ENCODE results near the gene CD7. TPM values are rescaled to one million over a fixed set of nuclear protein-coding genes. Genes with fewer than 3 reads are reported as not detected.

The CD7 gene
- total RNA-seq, 2 experiments from 2014 or later: 284 to 295 TPM

- CTCF ChIA-PET: interaction anchor here (0.7 to 7.7 kb wide), 8 partner anchors 12 to 52 kb away, joined by 3 to 49 read pairs (median 3); partner anchors contain the start of gene CD7
- POLR2A ChIA-PET: interaction anchor here (0.6 to 3.3 kb wide), 10 partner anchors 10 to 153 kb away, joined by 3 to 32 read pairs (median 4); partner anchors contain the start of genes CD7 and CSNK1D
Observed at GRCh38 chr17:82296511-82297279, 20.7 kb downstream of the CD7 start.

GRCh38 chr17:82295472-82295814 lies 22.0 kb downstream of the CD7 start:
- ChIA-PET CTCF (interaction anchor here (1.5 kb wide), 1 partner anchor 51 kb away, joined by 3 read pairs; no protein-coding TSS in a partner anchor), POLR2A (interaction anchor here (1.0 kb wide), 1 partner anchor 11 kb away, joined by 3 read pairs; no protein-coding TSS in a partner anchor)

GRCh38 chr17:82294064-82294773 lies 23.2 kb downstream of the CD7 start:
- POLR2A ChIA-PET: interaction anchor here (0.5 to 1.0 kb wide), 2 partner anchors 12 to 22 kb away, joined by 3 to 6 read pairs; no protein-coding TSS in a partner anchor
- CTCF ChIA-PET: no interaction called here

GRCh38 chr17:82292251-82293154 lies 24.9 kb downstream of the CD7 start:
- ChIA-PET POLR2A (interaction anchor here (0.6 to 1.8 kb wide), 11 partner anchors 9 to 424 kb away, joined by 3 to 10 read pairs (median 3); partner anchors contain the start of genes CD7 and FN3KRP), CTCF (interaction anchor here (1.4 to 2.3 kb wide), 4 partner anchors 8 to 30 kb away, joined by 5 to 12 read pairs (median 8); no protein-coding TSS in a partner anchor)

GRCh38 chr17:82291582-82292250 lies 25.7 kb downstream of the CD7 start:
- ChIA-PET CTCF (interaction anchor here (1.4 to 2.3 kb wide), 4 partner anchors 8 to 30 kb away, joined by 5 to 12 read pairs (median 8); no protein-coding TSS in a partner anchor), POLR2A (interaction anchor here (0.7 to 1.8 kb wide), 8 partner anchors 8 to 307 kb away, joined by 3 to 10 read pairs (median 3); partner anchors contain the start of gene CD7)

GRCh38 chr17:82287868-82288801 lies 29.3 kb downstream of the CD7 start:
- ChIA-PET POLR2A (no interaction called here), CTCF (interaction anchor here (0.5 kb wide), 1 partner anchor 23 kb away, joined by 3 read pairs; no protein-coding TSS in a partner anchor)

GRCh38 chr17:82287013-82287867 lies 30.2 kb downstream of the CD7 start:
- ChIA-PET CTCF (interaction anchor here (0.5 kb wide), 1 partner anchor 23 kb away, joined by 3 read pairs; no protein-coding TSS in a partner anchor), POLR2A (no interaction called here)

GRCh38 chr17:82285141-82285540 lies 32.3 kb downstream of the CD7 start:
- POLR2A ChIA-PET: no interaction called here
- CTCF ChIA-PET: interaction anchor here (1.0 to 1.1 kb wide), 3 partner anchors 12 to 129 kb away, joined by 3 read pairs; no protein-coding TSS in a partner anchor

GRCh38 chr17:82283208-82283749 lies 34.1 kb downstream of the CD7 start:
- CTCF ChIA-PET: interaction anchor here (1.0 to 2.7 kb wide), 9 partner anchors 8 to 47 kb away, joined by 3 to 13 read pairs (median 5); no protein-coding TSS in a partner anchor
- POLR2A ChIA-PET: interaction anchor here (0.5 to 1.8 kb wide), 2 partner anchors 14 to 60 kb away, joined by 5 to 9 read pairs; no protein-coding TSS in a partner anchor

- POLR2A ChIA-PET: interaction anchor here (0.8 to 1.8 kb wide), 3 partner anchors 9 to 35 kb away, joined by 3 to 9 read pairs (median 6); partner anchors contain the start of gene CD7
- CTCF ChIA-PET: interaction anchor here (1.3 to 2.7 kb wide), 6 partner anchors 9 to 46 kb away, joined by 3 to 13 read pairs (median 6); partner anchors contain the start of gene CSNK1D
Observed at GRCh38 chr17:82282239-82283207, 34.9 kb downstream of the CD7 start.

GRCh38 chr17:82281502-82282238 lies 35.7 kb downstream of the CD7 start:
- ChIA-PET CTCF (interaction anchor here (1.4 to 2.7 kb wide), 4 partner anchors 9 to 45 kb away, joined by 5 to 13 read pairs (median 8); partner anchors contain the start of gene CSNK1D), POLR2A (interaction anchor here (0.8 to 1.3 kb wide), 3 partner anchors 10 to 36 kb away, joined by 3 to 6 read pairs (median 6); partner anchors contain the start of gene CD7)

GRCh38 chr17:82281076-82281475 lies 36.3 kb downstream of the CD7 start:
- CTCF ChIA-PET: interaction anchor here (0.9 to 2.2 kb wide), 2 partner anchors 8 to 15 kb away, joined by 3 to 6 read pairs; partner anchors contain the start of gene CSNK1D
- POLR2A ChIA-PET: interaction anchor here (0.7 to 1.3 kb wide), 3 partner anchors 11 to 17 kb away, joined by 3 to 6 read pairs (median 3); no protein-coding TSS in a partner anchor

GRCh38 chr17:82280537-82280936 lies 36.9 kb downstream of the CD7 start:
- POLR2A ChIA-PET: interaction anchor here (0.7 to 1.3 kb wide), 3 partner anchors 12 to 17 kb away, joined by 3 to 6 read pairs (median 3); no protein-coding TSS in a partner anchor
- CTCF ChIA-PET: interaction anchor here (0.9 to 2.2 kb wide), 3 partner anchors 7 to 18 kb away, joined by 3 to 6 read pairs (median 3); partner anchors contain the start of gene CSNK1D

Measured in activated CD8-positive, alpha-beta memory T cell treated with anti-CD3 and anti-CD28 coated beads for 36 hours (primary cell).